Stimulated activated CD8-positive, alpha-beta memory T cell treated with anti-CD3 and anti-CD28 coated beads, Interleukin-7, amount 100 ng/mL, for 4 hours (primary cell): ENCODE measurements around the gene HHEX.
A peak's percentile ranks its signal among the peaks of the same experiment; 100 is the strongest.
"Not testable (repeated sequence)": the region's sequence is repeated elsewhere in the genome, so short reads cannot be mapped to it uniquely, and the experiment has no call there.

Experiments used
- DNase-seq, 2 donors: peaks; one replicate each; pipeline ENCODE4 v3.0.0-alpha.2; 2020; ENCODE audit warnings: low read depth in 2 of 2

HHEX gene

GRCh38 chr10:92689663-92690210 is at the start of gene HHEX:
HHEX (plus strand) TSS chr10:92689955; CDS start chr10:92689987, 32 bp downstream.
- DNase-seq = peak in 1 of 2 donors; percentile 57

DNA sequence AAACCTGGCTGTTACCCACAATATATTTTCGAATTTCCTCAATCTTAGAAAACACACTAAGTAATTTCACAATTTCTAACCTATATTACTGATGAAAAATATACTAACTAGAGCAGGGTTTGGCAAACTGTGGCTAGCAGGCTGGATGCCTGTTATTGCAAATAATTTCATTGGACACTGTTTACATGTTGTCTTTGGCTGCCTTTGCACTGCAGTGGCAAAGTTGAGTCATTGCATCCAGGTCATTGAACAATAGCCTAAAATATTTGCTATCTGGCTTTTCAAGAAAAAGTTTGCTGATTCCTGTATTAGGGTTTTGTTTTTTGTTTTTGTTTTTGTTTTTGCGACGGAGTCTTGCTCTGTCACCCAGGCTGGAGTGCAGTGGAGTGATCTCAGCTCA is 49.6 kb upstream of the HHEX start:
- no peak for DNase-seq

DNA sequence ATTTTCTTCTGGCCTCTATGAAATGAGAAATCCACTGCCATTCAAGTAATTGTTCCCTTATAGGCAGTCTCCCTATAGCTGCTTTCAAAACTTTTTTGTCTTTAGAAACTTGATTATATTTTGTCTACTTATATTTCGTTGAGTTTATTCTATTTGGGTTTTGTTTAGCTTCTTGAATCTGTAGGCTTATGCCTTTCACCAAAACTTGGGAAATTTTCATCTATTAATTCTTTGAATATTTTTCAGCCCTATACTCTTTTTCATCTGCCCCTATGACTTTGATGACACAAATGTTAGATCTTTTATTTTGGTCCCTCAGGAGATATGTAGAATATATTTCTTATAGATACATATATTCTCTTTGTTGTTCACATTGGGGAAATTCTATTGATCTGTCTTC is 48.3 kb upstream of the HHEX start:
- DNase-seq = no peak

- DNase-seq = no peak
Observed at GRCh38 chr10:92644921-92645320, 44.8 kb upstream of the HHEX start.

DNA sequence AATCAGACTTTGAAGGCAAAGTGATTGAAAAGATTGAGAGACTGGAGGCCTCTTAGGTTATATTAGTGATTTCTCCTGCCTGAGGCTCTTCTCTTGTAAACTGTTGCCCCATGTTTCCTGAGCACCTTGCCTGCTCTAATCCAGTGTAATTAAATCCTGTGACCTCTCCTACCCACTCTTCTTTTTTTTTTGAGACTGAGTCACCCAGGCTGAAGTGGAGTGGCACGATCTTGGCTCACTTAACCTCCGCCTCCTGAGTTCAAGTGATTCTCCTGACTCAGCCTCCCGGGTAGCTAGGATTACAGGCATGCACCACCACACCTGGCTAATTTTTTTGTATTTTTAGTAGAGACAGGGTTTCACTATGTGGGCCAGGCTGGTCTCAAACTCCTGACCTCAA is 38.9 kb upstream of the HHEX start:
- not testable (repeated sequence) for DNase-seq

DNA sequence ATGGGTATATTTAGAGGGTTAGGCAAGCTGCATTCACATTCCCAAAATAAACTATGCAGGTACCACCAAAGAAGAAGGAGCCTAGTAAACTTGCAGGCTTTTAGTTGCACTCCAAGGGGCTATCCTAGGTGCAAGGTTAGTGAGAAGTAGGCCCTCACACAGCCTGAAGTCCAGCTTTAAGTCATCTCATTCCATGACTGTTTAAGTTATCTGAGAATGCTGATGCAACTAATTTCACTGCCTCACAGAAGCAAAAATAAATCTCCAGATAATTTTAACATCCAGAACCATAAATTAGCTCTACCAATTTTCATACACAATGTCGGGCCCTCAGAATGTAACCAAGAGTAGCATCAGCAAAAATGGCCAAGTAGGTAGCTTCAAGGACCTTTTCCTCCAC is 34.3 kb upstream of the HHEX start:
- DNase-seq = no peak

DNA sequence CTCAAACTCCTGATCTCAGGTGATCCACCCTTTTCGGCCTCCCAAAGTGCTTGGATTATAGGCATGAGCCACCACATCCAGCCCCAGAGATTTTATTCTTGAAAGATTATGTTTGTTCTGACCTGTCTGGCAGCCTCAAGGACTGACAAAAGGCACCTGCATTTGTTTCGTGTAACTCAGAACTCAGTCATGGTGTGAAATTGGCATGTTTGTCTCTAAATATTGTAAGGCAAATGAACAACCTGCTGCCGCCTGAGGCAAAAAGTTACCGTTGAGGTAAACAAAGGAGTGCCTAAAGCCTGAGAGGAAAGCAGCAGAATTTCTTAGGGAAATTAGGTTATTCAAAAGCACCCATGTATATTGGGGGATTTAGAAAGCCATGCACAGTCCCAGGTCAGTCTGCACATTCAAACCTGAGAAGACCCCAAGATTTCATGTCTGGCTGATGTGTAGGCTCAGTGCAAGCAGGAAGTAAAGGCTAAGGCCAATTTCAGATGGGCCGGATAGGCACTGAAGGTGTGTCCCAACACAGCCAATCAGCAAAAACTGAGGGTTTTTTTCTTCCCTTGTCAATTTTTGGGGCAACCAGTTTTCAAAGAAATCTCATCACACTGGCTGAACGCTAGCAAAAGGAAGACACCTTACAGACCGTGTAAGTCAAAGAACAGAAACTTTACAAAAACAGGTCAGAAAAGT is 33.3 kb upstream of the HHEX start:
- no peak for DNase-seq

DNA sequence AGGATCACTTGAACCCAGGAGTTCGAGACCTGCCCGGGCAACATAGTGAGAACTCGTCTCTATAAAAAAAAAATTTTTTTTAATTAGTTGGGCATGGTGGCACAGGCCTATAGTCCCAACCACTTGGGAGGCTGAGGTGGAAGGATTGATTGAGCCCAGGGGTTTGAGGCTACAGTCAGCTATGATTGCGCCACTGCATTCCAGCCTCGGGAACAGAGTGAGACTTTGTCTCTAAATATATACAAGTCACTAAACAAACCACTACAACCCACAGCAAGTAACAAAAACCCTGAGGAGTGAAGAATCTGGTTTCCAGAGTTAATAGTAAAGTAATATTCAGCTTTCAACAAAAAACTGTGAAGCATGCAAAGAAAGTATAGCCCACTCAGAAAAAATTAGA is 32.7 kb upstream of the HHEX start:
- no peak for DNase-seq

GRCh38 chr10:92662848-92663247 is 26.9 kb upstream of the HHEX start:
- no peak for DNase-seq

GRCh38 chr10:92664322-92664721 is 25.4 kb upstream of the HHEX start:
- no peak for DNase-seq

DNA sequence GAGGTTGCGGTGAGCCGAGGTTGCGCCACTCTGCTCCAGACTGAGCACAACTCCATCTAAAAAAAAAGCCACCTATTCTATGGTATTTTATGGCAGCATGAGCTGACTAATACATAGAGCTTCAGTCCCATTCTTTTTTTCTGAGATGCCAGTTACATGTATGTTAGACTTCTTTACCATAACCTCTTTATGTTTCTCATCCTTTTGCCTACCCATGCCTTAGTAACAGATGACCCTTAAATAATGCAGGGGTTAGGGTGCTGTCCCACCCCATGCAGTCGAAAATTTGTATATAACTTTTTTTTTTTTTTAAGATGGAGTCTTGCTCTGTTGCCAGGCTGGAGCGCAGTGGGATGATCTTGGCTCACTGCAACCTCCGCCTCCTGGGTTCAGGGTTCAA is 22.7 kb upstream of the HHEX start:
- DNase-seq = no peak

DNA sequence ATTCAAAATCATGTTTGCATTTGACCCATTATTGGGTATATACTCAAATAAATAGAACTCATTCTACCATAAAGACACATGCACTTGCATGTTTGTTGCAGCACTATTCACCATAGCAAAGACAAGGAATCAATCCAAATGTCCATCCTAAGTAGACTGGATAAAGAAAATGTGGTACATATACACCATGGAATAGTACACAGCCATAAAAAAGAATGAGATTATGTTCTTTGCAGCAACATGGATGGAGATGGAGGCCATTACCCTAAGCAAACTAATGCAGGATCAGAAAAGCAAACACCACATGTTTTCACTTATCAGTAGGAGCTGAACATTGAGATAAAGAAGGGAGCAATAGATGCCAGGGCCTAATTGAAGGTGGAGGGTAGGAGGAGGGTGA is 12.0 kb upstream of the HHEX start:
- DNase-seq = no peak

- no peak for DNase-seq
Observed at GRCh38 chr10:92678206-92678605, 11.5 kb upstream of the HHEX start.

- DNase-seq = no peak
Observed at GRCh38 chr10:92681306-92681834, 8.4 kb upstream of the HHEX start.

DNA sequence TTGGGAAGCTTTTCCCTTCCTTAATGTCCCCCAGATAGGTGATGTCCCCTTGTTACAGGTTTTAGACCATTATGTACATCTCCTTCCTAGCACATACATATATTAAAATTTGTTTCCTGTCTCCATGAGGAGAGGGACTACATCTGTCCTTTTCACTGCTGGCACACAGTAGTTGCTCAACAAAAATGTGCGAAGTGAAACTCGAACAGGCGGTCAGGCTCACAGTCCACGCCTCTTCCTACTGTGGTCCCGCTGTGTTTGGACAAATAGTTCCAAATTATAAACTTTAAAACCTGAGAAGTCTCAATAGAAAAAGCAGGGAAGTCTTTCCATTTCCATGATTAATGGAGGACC is 1.2 kb upstream of the HHEX start:
- DNase-seq = no peak

DNA sequence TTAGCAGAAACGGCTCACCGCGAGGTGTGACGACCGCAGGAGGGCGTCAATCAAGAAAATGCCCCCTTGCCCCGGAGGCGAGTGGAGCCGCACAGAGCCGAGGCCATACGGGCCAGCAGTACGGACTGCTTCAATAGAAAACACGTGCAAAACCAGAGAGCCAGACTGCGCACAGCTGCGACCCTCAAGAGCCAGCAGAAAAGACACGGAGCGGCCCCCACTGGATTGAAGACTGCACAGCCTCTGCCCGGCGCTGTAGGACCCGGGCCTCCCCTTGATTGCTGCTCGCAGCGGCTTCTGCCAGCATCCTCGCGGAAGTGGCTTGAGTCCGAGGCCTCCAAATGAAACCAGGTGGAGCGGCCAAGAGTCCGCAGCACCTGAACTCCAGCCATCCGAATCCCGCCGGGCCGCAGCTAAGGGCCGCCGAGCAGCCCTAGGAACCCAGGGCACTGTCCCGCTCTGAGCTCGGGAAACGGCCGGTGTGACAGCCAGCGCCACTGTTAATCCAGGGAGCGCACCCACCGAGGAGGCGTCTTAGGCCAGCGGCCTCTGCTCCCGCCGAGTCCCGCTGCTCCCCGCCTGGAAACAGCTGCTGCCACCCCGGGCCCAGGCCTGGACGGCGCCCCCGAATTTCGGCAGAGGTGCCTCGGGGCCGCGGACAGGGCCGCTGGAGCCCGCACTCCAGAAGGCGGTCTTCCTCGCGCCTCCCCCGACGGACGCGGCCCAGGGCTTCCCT is 660 bp upstream of the HHEX start:
- DNase-seq = no peak

DNA sequence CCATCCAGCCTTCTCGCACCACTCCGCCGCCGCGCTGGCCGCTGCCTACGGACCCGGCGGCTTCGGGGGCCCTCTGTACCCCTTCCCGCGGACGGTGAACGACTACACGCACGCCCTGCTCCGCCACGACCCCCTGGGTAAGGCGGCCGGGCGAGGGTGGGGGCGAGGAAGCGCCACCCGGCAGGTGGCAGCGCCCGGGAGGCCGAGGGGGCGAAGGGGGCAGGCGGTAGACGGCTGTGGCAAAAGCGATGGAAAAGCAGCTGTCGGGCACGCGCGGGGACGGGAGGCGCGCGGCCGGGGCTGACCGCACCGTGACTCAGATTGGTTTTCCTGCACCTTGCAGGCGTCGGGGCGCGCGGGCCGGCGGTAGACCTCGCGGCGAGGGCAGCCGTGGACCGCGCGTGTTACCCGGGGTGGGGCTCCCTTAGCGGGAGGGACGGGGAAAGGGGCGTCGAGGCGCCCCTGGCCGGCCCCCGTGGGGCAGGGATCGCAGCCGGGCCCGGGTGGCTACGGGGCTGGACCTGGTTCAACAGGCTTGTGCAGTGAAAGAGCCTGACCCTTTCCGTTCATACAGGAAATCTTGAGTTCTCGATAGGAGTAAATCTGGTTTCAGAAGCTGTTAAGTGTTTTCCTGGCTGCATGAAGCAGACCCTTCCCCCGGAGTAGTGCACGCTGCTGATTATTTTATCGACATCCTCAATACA is 608 bp downstream of the HHEX start:
- DNase-seq = peak in 1 of 2 donors; percentile 70

- DNase-seq = no peak
Observed at GRCh38 chr10:92690915-92691590, 1.3 kb downstream of the HHEX start.

- peak in 1 of 2 donors; percentile 21 for DNase-seq
Observed at GRCh38 chr10:92691591-92692079, 1.9 kb downstream of the HHEX start.

DNA sequence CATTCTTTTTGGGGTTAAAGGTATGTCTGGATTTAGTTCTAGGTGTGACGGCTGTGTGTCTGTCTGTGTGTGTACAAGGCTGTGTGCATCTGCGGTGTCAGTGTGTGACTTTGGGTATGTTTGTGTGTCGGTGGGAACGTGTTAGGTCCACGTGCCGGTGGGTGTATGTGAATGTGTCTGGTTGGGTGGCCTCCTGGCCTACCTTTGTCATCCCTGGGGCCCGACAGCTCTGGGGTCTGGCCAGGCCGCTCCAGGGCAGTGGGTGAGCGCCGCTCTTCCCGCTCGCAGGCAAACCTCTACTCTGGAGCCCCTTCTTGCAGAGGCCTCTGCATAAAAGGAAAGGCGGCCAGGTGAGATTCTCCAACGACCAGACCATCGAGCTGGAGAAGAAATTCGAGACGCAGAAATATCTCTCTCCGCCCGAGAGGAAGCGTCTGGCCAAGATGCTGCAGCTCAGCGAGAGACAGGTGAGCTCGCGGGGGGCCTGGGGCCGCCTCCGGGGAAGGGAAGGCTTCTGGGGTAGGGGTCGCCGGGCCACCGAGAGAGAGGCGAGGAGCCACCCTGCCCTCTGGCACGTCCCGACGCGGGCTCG is 2.4 kb downstream of the HHEX start:
- DNase-seq = no peak
